HG03196 (cell line): ENCODE measurements around the gene CACNA1B.
"Not testable (repeated sequence)": the region's sequence is repeated elsewhere in the genome, so short reads cannot be mapped to it uniquely, and the experiment has no call there.

Source experiments
- ATAC-seq: cut with Tn5 transposase; IDR thresholded peaks from one replicate; pipeline ENCODE4 v1.9.1; 2021; ENCODE audit not compliant: unreplicated experiment

CACNA1B gene

GRCh38 chr9:137865581-137866145, 11.9 kb upstream of the CACNA1B start:
- ATAC-seq, result no peak

- ATAC-seq, result no peak
These were observed 11.1 kb upstream of the CACNA1B start for GRCh38 chr9:137866226-137867141.

GRCh38 chr9:137870432-137870831, 7.2 kb upstream of the CACNA1B start:
- no peak for ATAC-seq

GRCh38 chr9:137872296-137872695, 5.3 kb upstream of the CACNA1B start:
- ATAC-seq, result no peak

GRCh38 chr9:137873408-137873807, 4.2 kb upstream of the CACNA1B start:
- no peak for ATAC-seq

GRCh38 chr9:137873858-137874362, 3.7 kb upstream of the CACNA1B start:
- ATAC-seq, result no peak

GRCh38 chr9:137875354-137875753, 2.2 kb upstream of the CACNA1B start:
- no peak for ATAC-seq

GRCh38 chr9:137875846-137876245, 1.7 kb upstream of the CACNA1B start:
- ATAC-seq, result no peak

GRCh38 chr9:137876269-137876668, 1.3 kb upstream of the CACNA1B start:
- ATAC-seq, result no peak

GRCh38 chr9:137876781-137877386, 698 bp upstream of the CACNA1B start:
- ATAC-seq, result no peak

GRCh38 chr9:137878146-137878941, 762 bp downstream of the CACNA1B start:
- no peak for ATAC-seq

GRCh38 chr9:137879052-137879451, 1.5 kb downstream of the CACNA1B start:
- ATAC-seq, result no peak

- no peak for ATAC-seq
These were observed 2.1 kb downstream of the CACNA1B start for GRCh38 chr9:137879566-137880150.

GRCh38 chr9:137880160-137880975, 2.8 kb downstream of the CACNA1B start:
- ATAC-seq, result no peak

- no peak for ATAC-seq
These were observed 3.5 kb downstream of the CACNA1B start for GRCh38 chr9:137880976-137881530.

GRCh38 chr9:137881591-137882505, 4.3 kb downstream of the CACNA1B start:
- ATAC-seq, result no peak

GRCh38 chr9:137882506-137882821, 4.9 kb downstream of the CACNA1B start:
- ATAC-seq, result no peak

- ATAC-seq, result not testable (repeated sequence)
These were observed 6.4 kb downstream of the CACNA1B start for GRCh38 chr9:137883977-137884376.

- not testable (repeated sequence) for ATAC-seq
These were observed 7.0 kb downstream of the CACNA1B start for GRCh38 chr9:137884547-137884946.
